GM21367 (cell line): ENCODE results near the gene GJB2.
"Not testable (repeated sequence)": the region's sequence is repeated elsewhere in the genome, so short reads cannot be mapped to it uniquely, and the experiment has no call there.

Experiments
- ATAC-seq: cut with Tn5 transposase; IDR thresholded peaks from one replicate; pipeline ENCODE4 v1.9.1; 2021; ENCODE audit not compliant: unreplicated experiment

Gene GJB2

GRCh38 chr13:20171364-20171763, 21.4 kb downstream of the GJB2 start:
- no peak for ATAC-seq

GRCh38 chr13:20170921-20171320, 21.8 kb downstream of the GJB2 start:
- ATAC-seq, result no peak

GRCh38 chr13:20168396-20168795, 24.3 kb downstream of the GJB2 start:
- ATAC-seq, result no peak

GRCh38 chr13:20165417-20166257, 27.1 kb downstream of the GJB2 start:
- ATAC-seq, result no peak

DNA sequence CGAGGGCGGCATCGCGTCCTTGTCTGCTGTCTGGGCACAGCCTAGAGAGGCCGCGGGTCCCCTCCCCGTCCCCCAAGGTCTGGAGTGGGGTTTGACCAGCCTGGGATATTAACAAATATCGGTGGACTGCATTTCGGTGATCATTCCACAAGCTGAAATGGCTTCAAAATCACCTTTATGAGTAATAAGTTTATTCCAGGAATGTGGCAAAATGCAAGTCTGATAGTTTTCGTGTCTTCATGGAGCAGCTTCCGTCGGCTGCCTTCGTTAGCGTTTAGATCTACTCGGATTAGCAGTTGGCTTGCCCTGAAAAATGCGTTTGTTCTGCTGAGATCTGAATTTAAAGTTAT, 30.8 kb downstream of the GJB2 start:
- ATAC-seq, result no peak

DNA sequence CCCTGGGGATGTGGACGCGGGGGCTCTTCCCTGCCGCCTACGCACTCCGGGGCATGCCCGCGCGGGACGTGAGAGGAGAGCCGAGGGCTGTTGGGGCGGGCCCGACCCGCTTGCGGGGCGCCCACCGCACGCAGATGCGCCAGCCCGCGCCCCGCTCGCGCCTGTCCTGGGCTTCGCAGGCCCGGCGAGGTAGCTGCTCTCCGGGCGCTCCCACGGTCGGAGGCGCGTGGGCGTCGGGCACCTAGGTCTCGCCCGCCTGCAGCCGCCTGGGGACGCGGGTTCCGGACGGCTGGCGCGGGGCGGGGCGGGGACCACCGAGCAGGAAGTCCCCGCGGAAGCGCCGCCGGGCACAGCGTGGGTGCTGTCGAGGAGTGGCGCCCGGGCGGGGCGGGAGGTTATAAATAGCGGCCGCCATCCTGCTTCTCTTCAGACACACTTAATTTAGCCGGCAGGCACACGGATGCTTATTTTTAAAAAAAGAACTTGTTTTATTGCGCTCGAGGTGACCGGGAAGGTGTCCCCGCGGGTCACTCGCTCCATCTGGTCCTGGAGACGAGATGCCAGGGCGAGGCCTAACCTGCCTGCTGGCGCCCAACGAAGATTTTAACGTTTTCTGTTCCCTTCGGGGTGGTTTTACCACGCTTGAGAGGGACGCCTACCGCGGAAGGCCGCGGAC, 31.3 kb downstream of the GJB2 start:
- peak; percentile 35 for ATAC-seq

GRCh38 chr13:20160306-20161274, 32.1 kb downstream of the GJB2 start, which contains the start of gene GJA3:
Gene GJA3 (minus strand): TSS chr13:20161052. CDS start chr13:20143288, 17,764 bp downstream.
- ATAC-seq, result peak; percentile 45

- no peak for ATAC-seq
Observed at GRCh38 chr13:20159646-20160305, 33.0 kb downstream of the GJB2 start.

DNA sequence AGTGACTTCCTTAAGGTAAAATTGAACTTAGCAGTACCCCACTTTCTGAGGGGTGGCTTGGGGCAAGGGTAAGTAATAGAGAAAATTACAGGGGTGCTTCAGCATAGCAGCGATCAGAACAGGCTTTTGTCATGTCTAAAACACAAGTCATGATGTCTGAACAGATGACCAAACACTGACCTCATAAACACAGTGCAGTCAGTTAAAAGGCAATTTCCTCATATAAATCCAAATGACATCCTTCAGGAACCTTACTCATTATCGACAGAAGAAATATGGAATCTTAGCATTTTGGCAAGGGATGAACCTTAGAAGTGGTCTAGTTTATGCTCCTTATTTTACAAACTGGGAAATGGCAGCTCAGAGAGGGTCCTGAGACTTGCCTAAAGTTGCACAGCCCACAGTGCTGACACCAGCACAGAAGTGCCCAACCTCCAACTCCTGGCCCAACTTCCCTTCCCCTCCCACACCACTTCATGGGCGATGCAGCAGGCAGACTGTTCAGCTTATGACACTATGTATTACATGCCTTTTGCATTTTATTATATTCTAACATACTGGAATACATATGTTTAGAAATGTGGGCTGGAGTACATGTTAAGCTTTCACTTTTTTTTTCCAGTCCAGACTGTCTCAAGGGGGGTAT, 35.5 kb downstream of the GJB2 start:
- ATAC-seq, result no peak

GRCh38 chr13:20156702-20157101, 36.0 kb downstream of the GJB2 start:
- no peak for ATAC-seq

DNA sequence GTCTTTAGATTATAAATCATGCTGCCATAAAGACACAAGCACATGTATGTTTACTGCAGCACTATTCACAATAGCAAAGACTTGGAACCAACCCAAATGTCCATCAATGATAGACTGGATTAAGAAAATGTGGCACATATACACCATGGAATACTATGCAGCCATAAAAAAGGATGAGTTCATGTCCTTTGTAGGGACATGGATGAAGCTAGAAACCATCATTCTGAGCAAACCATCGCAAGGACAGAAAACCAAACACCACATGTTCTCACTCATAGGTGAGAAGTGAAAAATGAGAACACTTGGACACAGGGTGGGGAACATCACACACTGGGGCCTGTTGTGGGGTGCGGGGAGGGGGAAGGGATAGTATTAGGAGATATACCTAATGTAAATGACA, 39.4 kb downstream of the GJB2 start:
- ATAC-seq, result not testable (repeated sequence)

DNA sequence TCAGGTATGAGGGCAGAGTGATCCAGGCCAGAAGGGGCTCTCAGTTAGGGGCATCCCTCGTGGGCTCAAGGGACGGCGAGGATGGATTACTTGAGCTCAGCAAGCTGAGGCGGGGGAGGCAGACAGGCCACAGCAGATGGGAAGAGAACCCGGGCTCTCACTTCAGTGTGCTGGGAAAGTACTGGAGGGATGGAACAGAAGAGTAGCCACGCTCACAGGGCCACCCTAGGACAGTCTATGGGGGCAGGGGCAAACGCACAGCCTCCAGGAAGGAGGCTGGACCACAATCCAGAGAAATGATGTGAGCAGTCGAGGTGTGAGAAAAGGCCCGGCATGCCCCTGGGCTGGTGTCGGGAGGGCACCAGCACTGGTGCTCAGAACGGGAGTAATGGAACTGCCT, 41.1 kb downstream of the GJB2 start:
- no peak for ATAC-seq

DNA sequence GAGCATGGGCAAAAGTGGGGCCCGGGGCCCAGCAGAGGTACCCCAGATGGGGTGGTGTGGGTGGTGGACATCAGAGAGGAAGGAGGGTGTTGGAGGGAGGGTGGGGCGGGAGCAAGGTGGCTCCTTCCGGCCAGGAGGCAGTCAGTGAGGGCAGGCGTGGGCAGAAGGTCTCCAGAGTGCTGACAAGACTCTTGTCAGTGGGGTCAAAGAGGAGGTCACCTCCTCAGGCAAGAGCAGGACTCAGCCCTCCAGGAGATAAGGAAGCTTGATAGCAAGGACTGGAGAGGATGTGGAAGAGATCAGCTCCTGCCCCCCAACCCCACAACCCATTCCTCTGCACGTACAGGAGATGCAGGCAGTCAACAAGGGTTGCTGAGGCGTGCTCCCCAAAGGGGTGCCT, 41.7 kb downstream of the GJB2 start:
- ATAC-seq, result no peak

GRCh38 chr13:20150561-20150960, 42.2 kb downstream of the GJB2 start:
- no peak for ATAC-seq

GRCh38 chr13:20149762-20150161, 43.0 kb downstream of the GJB2 start:
- ATAC-seq, result no peak

GRCh38 chr13:20148501-20149183, 44.1 kb downstream of the GJB2 start:
- no peak for ATAC-seq

- ATAC-seq, result no peak
Observed at GRCh38 chr13:20146381-20146780, 46.4 kb downstream of the GJB2 start.

DNA sequence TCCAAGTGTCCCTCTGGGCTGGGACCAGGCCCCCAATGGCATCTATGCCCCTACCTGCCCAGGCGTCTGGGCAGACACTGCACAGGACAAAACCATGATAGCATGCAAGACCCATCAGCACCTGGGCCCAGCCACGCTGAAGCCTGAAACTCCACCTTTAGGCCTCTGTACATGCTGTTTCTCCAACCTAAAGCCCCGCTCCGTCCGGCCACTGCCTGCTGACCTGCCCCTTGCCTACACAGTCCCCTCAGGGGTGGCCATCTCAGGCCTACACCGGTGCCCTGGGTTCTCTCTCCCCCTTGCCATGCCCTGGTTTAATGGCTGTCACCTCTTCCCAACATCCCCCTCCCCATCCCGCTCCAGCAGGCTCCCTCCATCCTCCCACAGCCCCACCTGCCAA, 47.2 kb downstream of the GJB2 start:
- ATAC-seq, result no peak

- no peak for ATAC-seq
Observed at GRCh38 chr13:20144141-20144850, 48.4 kb downstream of the GJB2 start.
